Loucy (cell line): ENCODE data around the gene SOWAHA.

Source experiments
- EZH2phosphoT487 ChIP-seq: fragments of 200-600 bp; IDR thresholded peaks from 2 replicates; pipeline ENCODE4 v1.6.1; 2018; ENCODE audit warnings: antibody characterized with exemption, mild to moderate bottlenecking, moderate library complexity, borderline replicate concordance
- TF ChIP-seq, protein P1 (sequence below): fragments of 200-600 bp; sonication (generic); conservative IDR thresholded peaks from 2 replicates; pipeline ENCODE4 v1.5.1; 2014; ENCODE audit warnings: mild to moderate bottlenecking, antibody characterized with exemption, low read length

DNA sequence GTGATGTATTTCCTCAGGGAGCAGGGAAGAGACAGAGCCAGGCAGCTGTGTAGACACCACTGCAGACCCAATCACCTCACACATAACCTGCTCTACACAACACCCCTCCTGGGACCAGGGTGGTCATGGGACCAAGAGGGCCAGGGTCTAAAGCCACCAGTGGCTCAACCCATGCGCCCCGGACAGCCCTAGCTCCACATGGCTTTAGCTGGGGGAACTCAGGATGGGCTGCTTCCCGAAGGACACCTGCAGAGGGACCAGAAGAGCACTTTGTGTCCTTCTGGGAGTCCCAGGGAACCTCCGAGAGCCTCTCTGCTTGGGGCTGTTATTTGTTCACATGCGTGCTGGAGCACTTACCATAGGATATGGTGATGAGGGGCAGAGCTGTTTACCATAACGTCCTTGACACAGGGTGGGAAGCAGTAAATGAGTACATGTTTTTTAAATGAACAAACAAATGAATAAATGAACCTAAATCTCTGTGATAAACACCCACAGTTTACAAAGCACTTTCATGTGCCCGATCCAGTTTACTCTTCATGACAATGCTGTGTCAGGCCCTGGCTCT, 48.3 kb upstream of the SOWAHA start:
- TF ChIP-seq, protein P1, sequence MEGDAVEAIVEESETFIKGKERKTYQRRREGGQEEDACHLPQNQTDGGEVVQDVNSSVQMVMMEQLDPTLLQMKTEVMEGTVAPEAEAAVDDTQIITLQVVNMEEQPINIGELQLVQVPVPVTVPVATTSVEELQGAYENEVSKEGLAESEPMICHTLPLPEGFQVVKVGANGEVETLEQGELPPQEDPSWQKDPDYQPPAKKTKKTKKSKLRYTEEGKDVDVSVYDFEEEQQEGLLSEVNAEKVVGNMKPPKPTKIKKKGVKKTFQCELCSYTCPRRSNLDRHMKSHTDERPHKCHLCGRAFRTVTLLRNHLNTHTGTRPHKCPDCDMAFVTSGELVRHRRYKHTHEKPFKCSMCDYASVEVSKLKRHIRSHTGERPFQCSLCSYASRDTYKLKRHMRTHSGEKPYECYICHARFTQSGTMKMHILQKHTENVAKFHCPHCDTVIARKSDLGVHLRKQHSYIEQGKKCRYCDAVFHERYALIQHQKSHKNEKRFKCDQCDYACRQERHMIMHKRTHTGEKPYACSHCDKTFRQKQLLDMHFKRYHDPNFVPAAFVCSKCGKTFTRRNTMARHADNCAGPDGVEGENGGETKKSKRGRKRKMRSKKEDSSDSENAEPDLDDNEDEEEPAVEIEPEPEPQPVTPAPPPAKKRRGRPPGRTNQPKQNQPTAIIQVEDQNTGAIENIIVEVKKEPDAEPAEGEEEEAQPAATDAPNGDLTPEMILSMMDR: no peak
- TF ChIP-seq EZH2phosphoT487: no peak
